Ectodermal cell (in vitro differentiated cells): Measurements from ENCODE around the gene FGR.
A peak's percentile ranks its signal among the peaks of the same experiment; 100 is the strongest.

Source experiments
- H3K27ac ChIP-seq: 2 replicates; pipeline ENCODE4 v1.7.0; 2013; ENCODE audit warnings: mild to moderate bottlenecking, low read depth, low read length; ENCODE audit not compliant: insufficient read depth, poor library complexity, severe bottlenecking
- H3K27me3 ChIP-seq: 2 replicates; pipeline ENCODE4 v1.7.0; 2013; ENCODE audit warnings: mild to moderate bottlenecking, low read length; ENCODE audit not compliant: insufficient read depth, control insufficient read depth, poor library complexity, severe bottlenecking
- H3K36me3 ChIP-seq: one replicate; pipeline ENCODE4 v1.7.0; 2013; ENCODE audit warnings: low read length; ENCODE audit not compliant: control insufficient read depth, insufficient read depth
- H3K4me1 ChIP-seq: one replicate; pipeline ENCODE4 v1.7.0; 2013; ENCODE audit warnings: low read length; ENCODE audit not compliant: control insufficient read depth, insufficient read depth
- H3K4me3 ChIP-seq: 2 replicates; pipeline ENCODE4 v1.7.0; 2013; ENCODE audit warnings: low read depth, low read length, control low read depth; ENCODE audit not compliant: insufficient read depth
- H3K9me3 ChIP-seq: 2 replicates; pipeline ENCODE4 v1.7.0; 2013; ENCODE audit warnings: mild to moderate bottlenecking, low read length, moderate library complexity; ENCODE audit not compliant: control insufficient read depth
- WGBS, 2 experiments: methylation state at CpG; one replicate each; pipeline ENCODE4 v1.1.7; 2013; ENCODE audit warnings: missing lambda C conversion rate in 2 of 2; 5-methylcytosine and 5-hydroxymethylcytosine counted together

FGR gene

GRCh38 chr1:27574001-27574781 is 60.8 kb downstream of the FGR start:
- Histone ChIP-seq H3K4me1 (peaks cover 78% of the 10 kb centered on the region), H3K27ac (no peak overlapping the region), H3K4me3 (no peak overlapping the region), H3K27me3 (no peaks in the 10 kb centered on the region), H3K9me3 (no peaks in the 10 kb centered on the region), H3K36me3 (no peaks in the 10 kb centered on the region)
- 62 to 72% methylated on average over 8 of the region's 8 CpGs for WGBS, 2 experiments

- Histone ChIP-seq H3K27ac (peak overlapping the region; percentile 95), H3K27me3 (no peaks in the 10 kb centered on the region), H3K4me3 (peak overlapping the region; percentile 24), H3K36me3 (no peaks in the 10 kb centered on the region), H3K9me3 (no peaks in the 10 kb centered on the region), H3K4me1 (peaks cover 84% of the 10 kb centered on the region)
- 45 to 50% methylated on average over 14 of the region's 14 CpGs for WGBS, 2 experiments
These were observed 62.1 kb downstream of the FGR start for GRCh38 chr1:27572679-27573426.

- Histone ChIP-seq H3K27me3 (no peaks in the 10 kb centered on the region), H3K9me3 (no peaks in the 10 kb centered on the region), H3K27ac (peak overlapping the region; percentile 95), H3K36me3 (no peaks in the 10 kb centered on the region), H3K4me1 (peaks cover 85% of the 10 kb centered on the region), H3K4me3 (peak overlapping the region; percentile 24)
- 7% methylated on average over 9 of the region's 9 CpGs for WGBS, 2 experiments
These were observed 62.8 kb downstream of the FGR start for GRCh38 chr1:27572019-27572678.

GRCh38 chr1:27571439-27572018 is 63.5 kb downstream of the FGR start:
- H3K36me3 ChIP-seq, result no peaks in the 10 kb centered on the region
- peak overlapping the region; percentile 95 for H3K27ac ChIP-seq
- H3K27me3 ChIP-seq, result no peaks in the 10 kb centered on the region
- H3K4me3 ChIP-seq, result peak overlapping the region; percentile 24
- 11 to 12% methylated on average over 18 of the region's 18 CpGs for WGBS, 2 experiments
- H3K4me1 ChIP-seq, result peaks cover 85% of the 10 kb centered on the region
- H3K9me3 ChIP-seq, result no peaks in the 10 kb centered on the region

GRCh38 chr1:27570784-27571183 is 64.2 kb downstream of the FGR start:
- Histone ChIP-seq H3K9me3 (no peaks in the 10 kb centered on the region), H3K4me1 (peaks cover 87% of the 10 kb centered on the region), H3K36me3 (no peaks in the 10 kb centered on the region), H3K27ac (peak overlapping the region; percentile 95), H3K27me3 (no peaks in the 10 kb centered on the region), H3K4me3 (peak overlapping the region; percentile 24)
- 0 to 8% methylated on average over 1 to 3 of the region's 3 CpGs for WGBS, 2 experiments

- WGBS, 2 experiments, result 14 to 18% methylated on average over 2 of the region's 2 CpGs
- H3K27ac ChIP-seq, result peak overlapping the region; percentile 95
- H3K36me3 ChIP-seq, result no peaks in the 10 kb centered on the region
- peaks cover 91% of the 10 kb centered on the region for H3K4me1 ChIP-seq
- H3K4me3 ChIP-seq, result peak overlapping the region; percentile 5
- H3K27me3 ChIP-seq, result no peaks in the 10 kb centered on the region
- no peaks in the 10 kb centered on the region for H3K9me3 ChIP-seq
These were observed 64.6 kb downstream of the FGR start for GRCh38 chr1:27570356-27570755.

- Histone ChIP-seq H3K36me3 (no peaks in the 10 kb centered on the region), H3K27ac (peak overlapping the region; percentile 95), H3K9me3 (no peaks in the 10 kb centered on the region), H3K4me3 (peak overlapping the region; percentile 1), H3K27me3 (no peaks in the 10 kb centered on the region), H3K4me1 (peaks cover 94% of the 10 kb centered on the region)
- WGBS, 2 experiments, result 12 to 13% methylated on average over 14 of the region's 14 CpGs
These were observed 65.3 kb downstream of the FGR start for GRCh38 chr1:27569506-27570291.

- H3K27me3 ChIP-seq, result no peaks in the 10 kb centered on the region
- WGBS, 2 experiments, result 85 to 91% methylated on average over 3 of the region's 3 CpGs
- H3K9me3 ChIP-seq, result no peaks in the 10 kb centered on the region
- H3K27ac ChIP-seq, result peak overlapping the region; percentile 95
- no peaks in the 10 kb centered on the region for H3K36me3 ChIP-seq
- H3K4me3 ChIP-seq, result no peak overlapping the region
- H3K4me1 ChIP-seq, result peaks cover 94% of the 10 kb centered on the region
These were observed 65.9 kb downstream of the FGR start for GRCh38 chr1:27569088-27569460.

GRCh38 chr1:27568300-27569087 is 66.5 kb downstream of the FGR start:
- 6 to 7% methylated on average over 65 of the region's 65 CpGs for WGBS, 2 experiments
- Histone ChIP-seq H3K27ac (peak overlapping the region; percentile 95), H3K27me3 (no peaks in the 10 kb centered on the region), H3K4me3 (peak overlapping the region; percentile 20), H3K9me3 (no peaks in the 10 kb centered on the region), H3K36me3 (no peaks in the 10 kb centered on the region), H3K4me1 (peaks cover 94% of the 10 kb centered on the region)
